Uterus (tissue), 2 donors: ENCODE measurements around the gene POLQ.
"Not testable (repeated sequence)": the region's sequence is repeated elsewhere in the genome, so short reads cannot be mapped to it uniquely, and the experiment has no call there.

Experiments used
- CTCF ChIP-seq, 4 experiments: fragments of 200-600 bp in 2 of 4; fragments of 450-650 bp in 2 of 4; sonication (generic) in 2 of 4; IDR thresholded peaks; one replicate each; pipeline ENCODE4 v1.5.1; 2016 to 2019; ENCODE audit warnings: antibody characterized with exemption in 4 of 4, mild to moderate bottlenecking in 2 of 4, moderate library complexity in 1 of 4
- POLR2A ChIP-seq, 2 donors: fragments of 450-650 bp; IDR thresholded peaks; one replicate each; pipeline ENCODE4 v1.6.1; 2016; ENCODE audit warnings: antibody characterized with exemption in 2 of 2, mild to moderate bottlenecking in 1 of 2, moderate library complexity in 1 of 2

GRCh38 chr3:121593806-121594205, 48.0 kb upstream of the POLQ start:
- not testable (repeated sequence) for TF ChIP-seq CTCF, POLR2A (IDR thresholded peaks at IDR 0.05)
